K562 (cell line): ENCODE data around the gene FTO.
"Not testable (repeated sequence)": the region's sequence is repeated elsewhere in the genome, so short reads cannot be mapped to it uniquely, and the experiment has no call there.

ENCODE experiments used
- CTCF ChIP-seq, 3 experiments: IDR thresholded peaks in 2 of 3; conservative IDR thresholded peaks in 1 of 3; 2 replicates each; pipeline ENCODE4 v1.5.1; 2011 to 2012; ENCODE audit warnings: low read length in 3 of 3, mild to moderate bottlenecking in 3 of 3, control low read depth in 2 of 3, improper control_type of control experiment in 1 of 3, inconsistent platforms in 1 of 3, low read depth in 1 of 3, mixed read lengths in 1 of 3, moderate library complexity in 1 of 3; ENCODE audit not compliant: insufficient read depth in 2 of 3
- ESRRA ChIP-seq: fragments of 450-650 bp; IDR thresholded peaks from 2 replicates; pipeline ENCODE4 v1.6.1; 2014; ENCODE audit warnings: low read depth, mild to moderate bottlenecking, moderate library complexity, borderline replicate concordance
- SIX5 ChIP-seq, 2 experiments: IDR thresholded peaks; 2 replicates each; pipeline ENCODE4 v1.6.1; 2011; ENCODE audit warnings: low read length in 2 of 2, borderline replicate concordance in 1 of 2, low read depth in 1 of 2, mild to moderate bottlenecking in 1 of 2, moderate library complexity in 1 of 2; ENCODE audit not compliant: insufficient read depth in 1 of 2

GRCh38 chr16:53846549-53846948, 142.6 kb downstream of the FTO start:
- not testable (repeated sequence) for TF ChIP-seq SIX5 (IDR thresholded peaks at IDR 0.05; ENCODE audit: borderline replicate concordance in 1 of 2, insufficient read depth in 1 of 2, low read depth in 1 of 2, low read length in 2 of 2); CTCF (IDR thresholded peaks at IDR 0.05 in 2 of 3, conservative IDR thresholded peaks at IDR 0.05 in 1 of 3; ENCODE audit: insufficient read depth in 2 of 3, low read depth in 1 of 3, low read length in 3 of 3); ESRRA
